Endothelial cell of umbilical vein (primary cell): ENCODE measurements around the gene COL7A1.

Experiments
- CTCF ChIP-seq, 2 donors: IDR thresholded peaks; 1 replicate in 1 of 2; 2 replicates in 1 of 2; pipeline ENCODE4 v1.5.1; 2011; ENCODE audit warnings: low read length in 2 of 2, mild to moderate bottlenecking in 2 of 2, moderate library complexity in 2 of 2, control low read depth in 1 of 2, inconsistent platforms in 1 of 2, low read depth in 1 of 2; ENCODE audit not compliant: insufficient read depth in 1 of 2; ENCODE audit errors: extremely low read depth in 1 of 2
- EZH2 ChIP-seq: IDR thresholded peaks from 2 replicates; pipeline ENCODE4 v1.6.1; 2012; ENCODE audit warnings: borderline replicate concordance, low read depth, mild to moderate bottlenecking, moderate library complexity, low read length, inconsistent platforms; ENCODE audit not compliant: severe bottlenecking
- JUN ChIP-seq: IDR thresholded peaks from 2 replicates; pipeline ENCODE4 v1.6.1; 2011; ENCODE audit warnings: borderline replicate concordance, low read depth; ENCODE audit not compliant: insufficient read length, insufficient read depth
- MAX ChIP-seq: IDR thresholded peaks from 2 replicates; pipeline ENCODE4 v1.6.1; 2011; ENCODE audit not compliant: insufficient read depth, insufficient read length
- POLR2A ChIP-seq: IDR thresholded peaks from 2 replicates; pipeline ENCODE4 v1.6.1; 2012; ENCODE audit warnings: low read depth, mild to moderate bottlenecking, control low read depth, low read length
- POLR2AphosphoS5 ChIP-seq: IDR thresholded peaks from 2 replicates; pipeline ENCODE4 v1.6.1; 2012; ENCODE audit warnings: low read depth, mild to moderate bottlenecking, control low read depth, low read length, moderate library complexity; ENCODE audit not compliant: insufficient read depth

GRCh38 chr3:48595526-48596121 is 495 bp upstream of the COL7A1 start:
- TF ChIP-seq MAX (no peak), POLR2A (no peak), EZH2 (no peak), CTCF (IDR thresholded peaks at IDR 0.05; ENCODE audit: extremely low read depth in 1 of 2, insufficient read depth in 1 of 2, low read depth in 1 of 2, low read length in 2 of 2) (no peak), POLR2AphosphoS5 (no peak), JUN (no peak)
